GM19043 (cell line): Measurements from ENCODE around the gene TKFC.

ENCODE experiments used
- ATAC-seq: cut with Tn5 transposase; IDR thresholded peaks from one replicate; pipeline ENCODE4 v1.9.1; 2021; ENCODE audit warnings: low read depth; ENCODE audit not compliant: unreplicated experiment

Gene TKFC

GRCh38 chr11:61343792-61344745 is 11.0 kb downstream of the TKFC start:
- ATAC-seq, result no peak

GRCh38 chr11:61345170-61345610 is 12.2 kb downstream of the TKFC start:
- ATAC-seq, result no peak

GRCh38 chr11:61345954-61346843 is 13.2 kb downstream of the TKFC start:
- ATAC-seq, result no peak

GRCh38 chr11:61347916-61348461 is 15.0 kb downstream of the TKFC start:
- no peak for ATAC-seq

GRCh38 chr11:61349189-61349751 is 16.2 kb downstream of the TKFC start:
- ATAC-seq, result no peak

- no peak for ATAC-seq
Measured at GRCh38 chr11:61349916-61350315, 16.9 kb downstream of the TKFC start.

GRCh38 chr11:61350336-61350735 is 17.3 kb downstream of the TKFC start:
- no peak for ATAC-seq

- no peak for ATAC-seq
Measured at GRCh38 chr11:61350803-61351202, 17.8 kb downstream of the TKFC start.

GRCh38 chr11:61352038-61352437 is 19.0 kb downstream of the TKFC start:
- no peak for ATAC-seq

- ATAC-seq, result no peak
Measured at GRCh38 chr11:61353131-61354067, 20.4 kb downstream of the TKFC start.

GRCh38 chr11:61354208-61354607 is 21.2 kb downstream of the TKFC start:
- no peak for ATAC-seq

- ATAC-seq, result no peak
Measured at GRCh38 chr11:61356706-61357105, 23.7 kb downstream of the TKFC start.

- ATAC-seq, result peak; percentile 36
Measured at GRCh38 chr11:61357233-61357893, 24.3 kb downstream of the TKFC start.

- ATAC-seq, result no peak
Measured at GRCh38 chr11:61357894-61358239, 24.8 kb downstream of the TKFC start.

GRCh38 chr11:61358566-61358965 is 25.5 kb downstream of the TKFC start:
- no peak for ATAC-seq

GRCh38 chr11:61359516-61359915 is 26.5 kb downstream of the TKFC start:
- ATAC-seq, result no peak

GRCh38 chr11:61361237-61361740 is 28.3 kb downstream of the TKFC start:
- ATAC-seq, result no peak

GRCh38 chr11:61361741-61362541 is 28.9 kb downstream of the TKFC start, which contains the start of the genes CYB561A3 and TMEM138:
CYB561A3 (minus strand) TSS chr11:61361882; CDS start chr11:61356713, 5,169 bp downstream.
TMEM138 (plus strand) TSS chr11:61362374; CDS start chr11:61364391, 2,017 bp downstream.
- peak; percentile 89 for ATAC-seq
